AG04450 (cell line): Measurements from ENCODE around the gene ABCF3. TPM values are rescaled to one million over a fixed set of nuclear protein-coding genes. Genes with fewer than 3 reads are reported as not detected.

Source experiments
- CTCF ChIA-PET: fragments of 300-600, 350-600 bp; formaldehyde crosslinking; extraction: SDS; loops from one replicate; lab custom pipeline; 2022; ENCODE audit warnings: antibody characterized with exemption, inconsistent platforms; lab: Charles Lee
- POLR2A ChIA-PET: fragments of 350-600 bp; formaldehyde crosslinking; extraction: SDS; loops from one replicate; lab custom pipeline; 2021; ENCODE audit warnings: antibody characterized with exemption, inconsistent platforms; lab: Yijun Ruan, JAX
- DNase-seq: peaks from one replicate; pipeline ENCODE4 v3.0.0-alpha.2; 2011; ENCODE audit warnings: low read depth, low spot score
- H3K27ac ChIP-seq: one replicate; pipeline ENCODE4 v1.5.1; 2012; ENCODE audit warnings: low read depth, low read length, control low read depth
- H3K27me3 ChIP-seq: one replicate; pipeline ENCODE4 v1.6.0; 2012; ENCODE audit warnings: low read length; ENCODE audit not compliant: control insufficient read depth, insufficient read depth
- H3K4me3 ChIP-seq: 2 replicates; pipeline ENCODE4 v1.5.1; 2011; ENCODE audit warnings: mild to moderate bottlenecking, low read depth, low read length, control low read depth
- H3K9me3 ChIP-seq: 2 replicates; pipeline ENCODE4 v1.5.1; 2012; ENCODE audit warnings: low read length; ENCODE audit not compliant: control insufficient read depth, insufficient read depth
- polyA plus RNA-seq: library from polyadenylated mRNA; depleted of rRNA; stranded (reverse); fragments of >200 nt; gene quantifications from 2 replicates; pipeline ENCODE4 v1.2.3, GENCODE V29; 2011
- TF ChIP-seq, protein P1 (sequence below): IDR thresholded peaks from 2 replicates; pipeline ENCODE4 v1.5.1; 2011; ENCODE audit warnings: low read depth, low read length, control low read depth, inconsistent platforms

ABCF3 gene
- polyA plus RNA-seq, 1 experiment: 43.1 TPM

DNA sequence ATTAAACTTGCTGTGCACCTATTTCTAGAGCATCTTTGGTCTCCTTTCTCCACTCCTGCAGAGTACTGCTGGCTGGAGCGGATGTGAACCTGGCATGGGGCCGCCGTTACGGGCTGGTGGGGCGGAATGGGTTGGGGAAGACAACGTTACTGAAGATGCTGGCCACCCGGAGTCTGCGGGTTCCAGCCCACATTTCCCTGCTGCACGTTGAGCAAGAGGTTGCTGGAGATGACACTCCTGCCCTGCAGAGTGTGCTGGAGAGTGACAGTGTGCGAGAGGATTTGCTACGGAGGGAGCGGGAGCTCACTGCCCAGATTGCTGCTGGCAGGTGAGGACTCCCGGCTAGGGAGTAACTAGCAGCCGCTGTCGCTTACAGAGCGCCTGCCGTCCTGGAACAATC lies 2.1 kb downstream of the ABCF3 start:
- ChIA-PET CTCF (no interaction called here), POLR2A (no interaction called here)
- DNase-seq: no peak
- Histone ChIP-seq H3K27me3 (no peaks in the 10 kb centered on the region), H3K27ac (no peak overlapping the region), H3K9me3 (no peaks in the 10 kb centered on the region), H3K4me3 (no peak overlapping the region)
- TF ChIP-seq, protein P1, sequence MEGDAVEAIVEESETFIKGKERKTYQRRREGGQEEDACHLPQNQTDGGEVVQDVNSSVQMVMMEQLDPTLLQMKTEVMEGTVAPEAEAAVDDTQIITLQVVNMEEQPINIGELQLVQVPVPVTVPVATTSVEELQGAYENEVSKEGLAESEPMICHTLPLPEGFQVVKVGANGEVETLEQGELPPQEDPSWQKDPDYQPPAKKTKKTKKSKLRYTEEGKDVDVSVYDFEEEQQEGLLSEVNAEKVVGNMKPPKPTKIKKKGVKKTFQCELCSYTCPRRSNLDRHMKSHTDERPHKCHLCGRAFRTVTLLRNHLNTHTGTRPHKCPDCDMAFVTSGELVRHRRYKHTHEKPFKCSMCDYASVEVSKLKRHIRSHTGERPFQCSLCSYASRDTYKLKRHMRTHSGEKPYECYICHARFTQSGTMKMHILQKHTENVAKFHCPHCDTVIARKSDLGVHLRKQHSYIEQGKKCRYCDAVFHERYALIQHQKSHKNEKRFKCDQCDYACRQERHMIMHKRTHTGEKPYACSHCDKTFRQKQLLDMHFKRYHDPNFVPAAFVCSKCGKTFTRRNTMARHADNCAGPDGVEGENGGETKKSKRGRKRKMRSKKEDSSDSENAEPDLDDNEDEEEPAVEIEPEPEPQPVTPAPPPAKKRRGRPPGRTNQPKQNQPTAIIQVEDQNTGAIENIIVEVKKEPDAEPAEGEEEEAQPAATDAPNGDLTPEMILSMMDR: no peak

DNA sequence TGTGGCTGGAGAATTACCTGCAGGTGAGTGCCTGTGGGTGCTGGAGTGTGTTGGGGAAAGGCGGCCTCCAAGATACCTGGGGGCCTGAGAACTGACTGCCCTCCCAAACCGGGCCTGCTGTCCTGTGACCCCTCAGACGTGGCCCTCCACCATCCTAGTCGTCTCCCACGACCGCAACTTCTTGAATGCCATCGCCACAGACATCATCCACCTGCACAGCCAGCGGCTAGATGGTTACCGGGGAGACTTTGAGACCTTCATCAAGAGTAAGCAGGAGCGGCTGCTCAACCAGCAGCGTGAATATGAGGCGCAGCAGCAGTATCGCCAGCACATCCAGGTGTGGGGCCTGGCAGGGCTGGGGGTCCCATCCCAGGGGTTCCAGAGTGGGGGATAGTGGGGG lies 3.4 kb downstream of the ABCF3 start:
- CTCF ChIA-PET: interaction anchor here (1.2 to 1.6 kb wide), 2 partner anchors 38 to 60 kb away, joined by 3 to 4 read pairs; no protein-coding TSS in a partner anchor
- Histone ChIP-seq H3K9me3 (no peaks in the 10 kb centered on the region), H3K27ac (no peak overlapping the region), H3K27me3 (no peaks in the 10 kb centered on the region), H3K4me3 (no peak overlapping the region)
- POLR2A ChIA-PET: interaction anchor here (1.3 kb wide), 1 partner anchor 15 kb away, joined by 4 read pairs; no protein-coding TSS in a partner anchor
- no peak for DNase-seq
- TF ChIP-seq, protein P1: no peak

DNA sequence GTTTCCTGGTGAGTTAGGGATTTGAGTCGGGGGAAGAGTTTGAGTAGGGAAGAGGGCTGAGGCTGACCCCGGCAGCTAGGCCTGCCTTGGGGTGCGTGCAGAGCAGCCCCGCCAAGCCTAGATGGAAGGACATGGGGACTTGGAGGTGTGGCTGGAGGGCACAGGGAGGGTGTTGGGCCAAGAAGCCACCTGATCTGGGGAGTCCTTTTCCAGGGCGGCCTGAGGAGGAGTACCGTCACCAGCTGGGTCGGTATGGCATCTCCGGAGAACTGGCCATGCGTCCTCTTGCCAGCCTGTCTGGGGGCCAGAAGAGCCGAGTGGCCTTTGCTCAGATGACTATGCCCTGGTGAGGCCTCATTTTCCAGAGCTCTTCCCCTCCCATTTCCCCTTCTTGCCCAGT lies 6.9 kb downstream of the ABCF3 start:
- CTCF ChIA-PET: no interaction called here
- no peak for DNase-seq
- Histone ChIP-seq H3K27ac (no peak overlapping the region), H3K9me3 (no peaks in the 10 kb centered on the region), H3K27me3 (no peaks in the 10 kb centered on the region), H3K4me3 (no peak overlapping the region)
- TF ChIP-seq, protein P1: no peak
- POLR2A ChIA-PET: no interaction called here

DNA sequence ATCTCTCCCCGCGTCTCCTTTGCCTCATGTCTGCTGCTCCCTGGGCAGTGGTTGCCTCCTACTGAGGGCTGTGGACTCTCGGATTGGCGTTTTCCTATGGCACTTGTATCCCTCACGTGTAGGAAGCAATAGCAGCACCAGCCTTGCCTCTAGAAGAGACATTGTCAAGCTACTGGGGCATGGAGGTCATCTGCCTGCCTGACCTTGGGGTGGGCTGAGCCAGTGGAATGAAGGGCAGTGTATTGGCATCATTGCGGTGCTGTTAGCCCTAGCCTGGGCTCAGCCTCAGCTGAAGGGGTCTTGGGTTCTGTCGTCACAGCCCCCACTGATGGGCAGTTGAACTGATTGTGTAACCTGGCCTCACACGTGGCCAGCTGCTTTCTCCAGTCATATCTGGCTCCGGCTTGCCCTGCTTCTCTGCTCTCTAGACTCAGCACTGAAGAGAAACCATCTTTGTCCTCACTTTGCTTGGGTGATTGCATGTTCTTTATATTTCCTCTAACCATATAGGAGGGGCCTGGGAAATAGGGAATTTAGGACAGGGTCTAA lies 8.1 kb downstream of the ABCF3 start:
- Histone ChIP-seq H3K9me3 (no peaks in the 10 kb centered on the region), H3K27ac (no peak overlapping the region), H3K27me3 (no peaks in the 10 kb centered on the region), H3K4me3 (no peak overlapping the region)
- POLR2A ChIA-PET: no interaction called here
- CTCF ChIA-PET: no interaction called here
- no peak for DNase-seq
- TF ChIP-seq, protein P1: no peak

DNA sequence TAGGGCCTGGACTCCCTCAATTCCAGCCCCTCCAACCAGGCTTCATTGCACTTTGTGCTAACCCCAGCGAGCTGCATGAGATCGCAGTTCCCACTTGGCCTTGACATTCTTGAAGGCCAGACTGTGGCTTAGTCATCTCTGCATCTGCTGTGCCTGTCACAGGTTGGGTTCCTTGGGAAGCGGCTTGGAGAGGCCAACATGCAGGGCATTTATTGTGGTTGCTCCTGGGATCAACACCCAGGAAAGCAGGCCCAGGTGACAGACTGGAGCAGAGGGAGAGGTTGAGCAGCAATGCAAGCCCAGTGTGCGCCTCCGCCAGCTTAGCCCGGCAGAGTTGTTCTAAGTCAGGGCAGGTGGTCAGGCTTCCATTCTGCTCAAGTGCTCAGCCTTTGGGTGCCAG lies 10.5 kb downstream of the ABCF3 start:
- H3K27ac ChIP-seq: no peak overlapping the region
- ChIA-PET CTCF (no interaction called here), POLR2A (no interaction called here)
- TF ChIP-seq, protein P1: no peak
- no peak overlapping the region for H3K4me3 ChIP-seq
- no peaks in the 10 kb centered on the region for H3K9me3 ChIP-seq
- no peak for DNase-seq
- H3K27me3 ChIP-seq: no peaks in the 10 kb centered on the region
